GM12891 (cell line): ENCODE results near the gene LRRC72.

Experiments used
- POLR2A ChIP-seq: IDR thresholded peaks from 2 replicates; pipeline ENCODE4 v1.6.1; 2011; ENCODE audit warnings: low read depth, low read length, control low read depth
- POLR2AphosphoS5 ChIP-seq: IDR thresholded peaks from 2 replicates; pipeline ENCODE4 v1.6.1; 2011; ENCODE audit warnings: low read depth, low read length, control low read depth

GRCh38 chr7:16529697-16530096 is 3.1 kb downstream of the LRRC72 start:
- TF ChIP-seq POLR2AphosphoS5 (no peak), POLR2A (no peak)
